Stimulated activated CD4-positive, alpha-beta T cell treated with anti-CD3 and anti-CD28 coated beads, Interleukin-1b, Interleukin-23, amount 100 ng/mL, for 4 hours (primary cell): Measurements from ENCODE around the gene S100A6.

Source experiments
- DNase-seq, 2 donors: peaks; one replicate each; pipeline ENCODE4 v3.0.0-alpha.2; 2020; ENCODE audit warnings: low read depth in 2 of 2

Gene S100A6

GRCh38 chr1:153503766-153504165 is 32.0 kb downstream of the S100A6 start:
- DNase-seq = no peak

DNA sequence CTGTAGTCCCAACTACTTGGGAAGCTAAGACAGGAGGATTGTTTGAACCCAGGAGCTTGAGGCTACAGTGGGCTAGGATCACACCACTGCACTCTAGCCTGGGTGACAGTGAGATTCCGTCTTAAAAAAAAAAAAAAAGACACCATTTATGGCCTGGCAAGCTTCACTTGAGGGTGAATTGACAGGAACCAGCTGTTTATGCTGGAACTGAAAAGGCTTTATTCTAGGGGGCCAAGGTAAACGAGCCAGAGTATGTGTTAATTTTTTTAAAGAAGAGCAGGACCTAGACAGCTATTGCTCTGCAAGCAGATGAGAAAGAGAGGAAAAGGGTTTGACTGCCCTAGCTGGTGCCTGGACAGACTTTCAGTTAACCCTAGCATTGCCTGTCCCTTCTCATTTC is 37.0 kb downstream of the S100A6 start:
- no peak for DNase-seq

GRCh38 chr1:153495536-153495935 is 40.3 kb downstream of the S100A6 start:
- no peak for DNase-seq

- DNase-seq = peak; percentile 65 to 78
Observed at GRCh38 chr1:153494976-153495535, 40.7 kb downstream of the S100A6 start.

DNA sequence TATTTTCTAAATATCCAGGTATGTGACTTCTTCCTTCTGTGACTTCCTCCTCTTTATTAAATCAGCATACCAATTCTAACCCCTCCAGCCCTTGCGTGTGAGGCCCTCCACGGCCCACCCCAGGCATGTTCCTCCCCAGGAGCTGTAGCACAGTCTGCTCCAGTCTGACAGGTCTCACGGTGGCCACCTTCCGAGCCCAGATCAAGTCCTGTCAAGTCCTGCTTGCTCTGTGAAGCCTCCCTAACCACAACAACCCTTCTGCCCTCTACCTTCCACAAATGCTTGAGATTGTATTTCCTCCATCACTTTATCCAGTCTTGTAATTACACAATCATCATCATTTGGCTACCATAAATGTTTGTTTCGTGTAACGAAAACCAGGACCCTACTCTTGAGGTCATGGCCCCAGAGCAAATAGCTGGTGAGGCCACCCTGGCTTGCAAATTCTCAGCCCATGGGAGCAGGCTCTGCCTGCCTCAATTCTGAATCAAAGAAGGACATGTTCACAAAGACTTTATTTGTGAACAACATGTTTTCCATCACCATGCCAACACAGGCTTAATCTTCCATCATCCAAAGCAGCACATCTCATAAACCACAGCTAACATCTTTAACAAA is 42.3 kb downstream of the S100A6 start:
- DNase-seq = no peak

DNA sequence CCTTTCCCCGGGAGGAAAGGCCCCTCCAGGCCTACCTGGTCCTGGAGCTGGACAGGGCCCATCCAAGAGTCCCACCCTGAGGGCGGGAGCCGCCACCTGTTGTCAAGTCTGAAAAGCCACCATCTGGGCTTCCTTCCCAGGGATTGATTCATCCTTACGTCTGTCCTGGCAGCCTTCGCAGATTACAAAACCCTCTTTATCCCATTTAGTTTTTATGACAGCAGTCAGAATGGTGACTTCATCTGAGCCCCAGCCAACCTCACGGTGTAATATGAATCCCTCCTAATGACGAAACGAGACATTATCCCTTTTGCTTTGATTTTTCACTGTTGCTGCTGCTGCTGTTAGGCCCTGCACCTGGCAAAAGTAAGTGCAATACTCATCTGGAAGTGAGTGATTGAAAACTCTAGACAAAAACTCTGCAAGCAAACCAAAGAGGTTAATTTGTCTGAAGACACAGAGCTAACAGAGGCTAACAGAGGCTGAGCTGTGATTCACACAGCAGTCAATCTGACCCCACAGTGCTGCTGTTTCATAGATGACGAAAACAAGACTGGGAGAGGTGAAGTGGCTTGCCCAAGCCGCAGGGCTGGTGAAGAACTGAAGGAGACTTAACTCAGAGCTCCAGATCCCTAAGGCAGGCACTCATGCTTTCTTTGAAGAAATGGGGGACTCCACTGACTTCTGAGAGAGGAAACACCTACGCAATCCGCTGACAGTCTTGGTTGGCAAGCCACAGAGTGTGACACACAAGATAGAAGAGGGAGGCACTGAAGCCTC is 45.3 kb downstream of the S100A6 start:
- DNase-seq = no peak

DNA sequence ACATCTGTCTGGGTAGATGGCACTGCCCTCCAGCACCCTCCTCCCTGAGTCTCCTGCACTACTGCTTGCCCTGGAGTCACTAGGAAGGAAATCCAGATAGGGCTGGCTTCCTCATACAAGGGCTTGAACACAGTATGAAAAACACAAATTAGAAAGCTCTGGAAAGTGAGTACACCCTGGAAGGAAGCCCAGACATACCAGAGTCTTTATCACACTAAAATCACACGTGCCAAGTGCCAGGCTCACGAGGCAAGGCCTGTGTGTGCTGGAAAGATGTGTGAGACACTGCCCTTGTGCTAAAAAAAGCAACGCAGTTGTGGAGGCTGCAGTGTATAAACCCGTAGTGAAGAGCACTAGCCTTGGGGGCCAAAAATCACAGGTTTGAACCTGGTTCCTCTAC is 47.1 kb downstream of the S100A6 start:
- DNase-seq = no peak

- DNase-seq = no peak
Observed at GRCh38 chr1:153487707-153488106, 48.1 kb downstream of the S100A6 start.

DNA sequence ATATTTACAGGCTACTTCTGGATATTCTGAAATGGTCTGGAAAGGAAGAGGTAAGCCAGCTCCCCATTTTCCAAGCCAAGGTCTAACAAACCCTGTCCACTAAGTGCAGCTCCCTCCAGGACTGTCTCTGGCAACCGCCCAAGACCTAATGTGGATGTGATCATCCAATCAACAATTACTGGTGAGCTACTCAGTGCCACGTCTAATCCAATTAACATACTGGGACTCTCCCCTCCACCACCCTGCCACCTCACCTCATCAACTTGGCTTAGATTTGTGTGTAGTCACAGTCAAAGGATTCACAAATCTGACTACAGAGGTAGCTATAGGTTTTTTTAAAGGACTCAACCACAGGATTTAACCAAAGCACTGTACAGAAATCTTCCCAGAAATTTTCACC is 49.9 kb downstream of the S100A6 start:
- no peak for DNase-seq
